NCI-H2081 (cell line): Measurements from ENCODE around the gene SLX4IP.

ENCODE experiments used
- DNase-seq, 2 experiments: peaks; one replicate each; lab custom pipeline; 2025; lab: John Stamatoyannopoulos, UW

The SLX4IP gene

DNA sequence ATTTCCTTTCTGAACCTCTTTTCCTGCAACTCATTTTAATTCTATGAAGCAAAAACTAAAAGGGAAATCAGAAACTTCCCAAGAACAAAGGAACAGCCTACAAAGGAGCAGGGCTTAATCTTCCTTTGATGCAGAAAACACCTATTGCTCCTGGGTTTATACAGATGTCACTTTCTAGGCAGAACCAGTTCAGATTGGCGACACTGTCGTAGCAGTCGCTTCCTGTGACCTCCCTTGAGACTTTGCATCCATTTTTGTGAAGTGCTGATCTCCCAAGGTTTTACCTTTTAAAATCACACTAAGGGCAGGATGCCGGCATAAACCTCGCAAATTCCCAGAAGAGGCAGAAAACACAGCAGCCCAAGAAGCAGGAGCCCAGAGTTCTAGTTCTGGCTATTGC, 198.6 kb downstream of the SLX4IP start:
- no peak for DNase-seq

DNA sequence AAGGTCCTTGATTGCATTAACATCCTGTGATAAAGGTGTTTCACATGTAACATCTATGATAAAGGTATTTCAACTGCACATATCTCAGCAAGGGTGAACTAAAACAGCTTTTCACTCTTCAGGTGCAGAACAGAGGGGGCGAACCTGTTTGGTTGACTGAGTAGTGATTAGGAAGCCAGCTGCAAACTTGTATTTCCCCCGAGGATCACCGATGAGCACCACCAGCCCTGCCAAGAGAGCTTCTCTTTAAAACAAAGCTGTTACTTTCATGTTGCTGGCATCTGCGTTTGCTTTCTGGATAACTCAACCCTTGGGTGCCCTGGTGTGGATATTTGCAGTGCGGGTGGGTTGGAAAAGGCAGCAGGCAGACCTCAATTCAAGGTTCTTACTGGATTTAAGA, 199.1 kb downstream of the SLX4IP start:
- no peak for DNase-seq

DNA sequence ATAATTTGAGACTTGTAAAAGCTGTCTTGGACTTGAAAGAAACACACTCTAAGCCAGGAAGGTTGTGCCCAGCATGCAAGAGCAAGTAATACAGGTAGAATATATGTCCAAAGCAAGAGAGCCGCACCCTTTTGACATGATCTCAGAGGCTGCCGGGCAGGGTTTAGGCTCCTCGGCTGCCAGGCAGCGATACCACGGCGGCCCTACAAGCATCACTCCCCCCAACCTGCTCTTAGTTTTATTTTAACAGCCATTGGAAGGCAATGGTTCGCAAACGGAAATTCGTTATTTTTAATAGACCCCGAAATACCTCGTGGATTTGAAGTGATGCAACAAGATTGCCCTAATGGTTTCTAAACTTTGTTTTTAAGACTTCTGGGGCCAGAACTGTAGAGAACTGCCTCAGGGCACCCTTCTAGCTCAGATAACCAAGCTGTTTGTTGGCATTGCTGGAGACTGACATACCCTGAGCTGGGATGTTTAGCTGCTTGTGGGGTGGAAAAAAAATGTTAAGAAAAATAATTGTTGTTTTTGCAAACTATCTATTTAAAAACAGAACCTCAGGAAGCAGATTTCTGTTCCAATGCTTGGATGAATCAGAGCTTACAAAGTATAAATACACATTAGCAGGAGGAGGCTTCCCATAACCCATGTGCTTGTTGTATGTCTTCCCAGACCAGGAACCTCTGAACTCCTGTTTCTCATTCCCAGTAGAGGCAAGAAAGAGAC, 199.7 kb downstream of the SLX4IP start:
- no peak for DNase-seq

DNA sequence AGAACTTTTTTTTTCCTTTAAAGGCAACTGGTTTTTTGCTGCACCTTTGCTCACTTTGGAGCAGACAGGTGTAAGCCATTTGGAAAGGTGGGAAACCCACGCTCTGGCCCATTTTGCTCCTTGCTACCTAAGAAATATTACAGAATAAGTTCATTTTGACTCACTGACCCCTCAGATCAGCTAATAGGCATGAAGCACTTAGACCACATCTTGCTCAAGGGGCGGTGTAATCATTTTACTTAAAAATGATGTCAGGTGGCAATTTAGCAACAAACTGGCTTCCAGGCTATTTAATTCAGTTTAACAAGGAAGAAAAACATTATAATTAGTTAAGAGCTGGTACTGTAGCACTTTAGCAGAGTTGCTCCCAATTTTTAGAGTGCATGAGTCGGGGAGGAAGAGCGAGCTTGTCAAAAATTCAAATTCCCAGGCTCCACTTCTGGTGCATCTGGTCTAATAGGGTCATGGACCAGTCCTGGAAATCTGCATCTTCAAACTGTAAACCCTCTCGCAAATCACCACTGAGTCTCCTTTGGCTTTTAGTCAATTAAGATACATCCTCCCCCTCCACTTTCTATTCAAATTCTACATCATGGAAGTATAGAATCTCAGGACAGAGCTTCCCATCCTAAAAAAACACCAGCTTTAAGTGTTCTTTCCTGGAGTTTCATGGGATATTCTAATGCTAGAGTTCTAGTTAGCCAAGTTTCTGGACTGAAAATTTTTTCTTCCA, 200.5 kb downstream of the SLX4IP start:
- no peak for DNase-seq

DNA sequence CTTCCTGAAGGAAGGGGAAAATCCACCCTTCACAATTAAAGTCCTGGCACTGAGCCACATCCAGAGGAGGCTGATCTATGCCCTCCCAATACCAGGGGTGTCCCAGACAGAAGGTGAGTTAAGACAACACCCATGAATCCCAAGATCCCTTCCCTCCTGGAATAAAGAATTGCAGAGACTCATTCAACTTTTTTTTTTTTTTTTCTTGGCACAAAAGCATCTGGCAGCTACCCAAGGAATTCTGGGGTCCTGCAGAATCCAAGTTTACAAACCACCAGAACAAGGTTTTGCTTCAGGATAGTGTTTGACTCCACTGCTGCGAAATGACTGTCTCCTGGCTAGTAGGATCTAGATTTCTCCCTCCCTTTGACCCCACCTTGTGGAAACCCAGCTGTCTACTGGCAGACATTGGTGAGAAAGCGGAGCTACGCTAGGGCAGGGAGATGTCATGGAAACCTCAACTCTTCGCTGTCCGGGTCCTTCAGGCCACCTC, 201.3 kb downstream of the SLX4IP start:
- DNase-seq = no peak

DNA sequence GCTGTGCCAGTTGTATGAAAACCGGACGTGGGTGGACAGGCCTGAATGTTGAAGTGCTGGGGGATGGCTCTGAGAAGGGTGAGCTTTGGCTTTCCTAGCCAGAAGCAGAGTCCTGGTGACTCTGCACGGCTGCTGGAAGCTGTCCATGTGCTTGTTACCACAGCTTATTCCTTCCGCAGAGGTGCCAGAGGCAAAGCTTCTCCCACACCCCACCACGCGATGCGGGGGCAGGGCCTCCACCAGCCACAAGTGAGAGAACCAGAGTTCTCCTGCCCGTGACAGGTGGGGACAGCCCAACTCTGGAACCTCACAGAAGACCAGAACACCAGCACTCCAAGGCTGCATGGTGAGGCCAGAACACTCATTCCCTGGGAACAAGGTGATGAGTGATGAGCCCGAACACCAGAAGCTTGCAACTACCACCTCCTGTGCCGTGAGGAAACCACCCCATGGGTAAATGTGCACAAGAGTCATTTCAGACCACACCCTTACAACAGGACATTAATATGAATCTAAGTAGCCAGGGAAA, 202.0 kb downstream of the SLX4IP start:
- no peak for DNase-seq

DNA sequence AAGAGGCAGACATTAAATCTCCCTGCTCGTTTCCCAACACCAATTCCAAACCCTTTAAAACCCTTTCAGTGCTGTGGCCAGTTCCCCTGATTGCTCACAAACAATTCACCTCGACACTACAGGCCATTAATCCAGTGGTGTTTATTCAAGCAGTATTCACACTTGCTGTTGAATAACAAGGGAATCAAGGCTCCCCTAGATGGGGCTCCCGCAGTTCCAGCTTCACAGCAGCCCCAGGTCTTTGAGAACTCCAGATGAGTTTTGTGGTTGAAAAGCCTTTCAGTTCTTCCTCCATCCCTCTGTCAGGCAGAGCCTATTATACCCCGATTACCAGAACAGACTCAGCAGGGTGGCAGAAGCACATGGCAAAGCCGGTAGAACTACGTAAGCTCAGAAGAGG, 202.5 kb downstream of the SLX4IP start:
- DNase-seq = no peak

DNA sequence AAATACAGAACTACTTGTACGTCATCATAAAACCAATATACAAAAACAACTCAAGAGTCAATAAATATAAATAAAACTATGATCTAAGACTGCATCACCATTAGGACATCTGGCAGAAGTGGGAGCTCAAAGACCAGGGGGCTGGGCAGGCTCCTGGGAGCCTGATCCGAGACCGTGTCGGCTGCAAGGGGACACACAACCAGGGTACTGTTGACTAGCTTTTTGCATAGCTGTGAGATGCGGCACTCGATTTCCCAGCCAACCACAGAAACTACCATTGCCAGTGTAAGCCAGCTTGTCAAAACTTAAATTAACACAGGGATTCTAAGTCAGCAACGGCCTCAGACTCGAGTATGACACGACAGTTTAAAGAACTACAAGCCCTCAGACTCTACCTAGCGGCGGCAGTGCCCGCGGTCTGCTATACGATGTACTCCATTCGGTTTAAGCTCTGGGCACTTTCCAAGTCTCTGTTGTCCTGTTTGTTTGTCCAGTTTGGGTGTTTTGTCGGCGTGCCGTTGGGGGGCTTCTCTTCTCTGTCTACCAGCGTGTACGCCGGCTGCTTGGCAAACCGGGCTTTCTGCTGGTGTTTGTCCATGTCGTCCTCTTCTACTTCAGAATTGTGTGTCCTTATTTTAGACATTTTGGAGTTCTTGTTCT, 204.1 kb downstream of the SLX4IP start:
- DNase-seq = no peak

DNA sequence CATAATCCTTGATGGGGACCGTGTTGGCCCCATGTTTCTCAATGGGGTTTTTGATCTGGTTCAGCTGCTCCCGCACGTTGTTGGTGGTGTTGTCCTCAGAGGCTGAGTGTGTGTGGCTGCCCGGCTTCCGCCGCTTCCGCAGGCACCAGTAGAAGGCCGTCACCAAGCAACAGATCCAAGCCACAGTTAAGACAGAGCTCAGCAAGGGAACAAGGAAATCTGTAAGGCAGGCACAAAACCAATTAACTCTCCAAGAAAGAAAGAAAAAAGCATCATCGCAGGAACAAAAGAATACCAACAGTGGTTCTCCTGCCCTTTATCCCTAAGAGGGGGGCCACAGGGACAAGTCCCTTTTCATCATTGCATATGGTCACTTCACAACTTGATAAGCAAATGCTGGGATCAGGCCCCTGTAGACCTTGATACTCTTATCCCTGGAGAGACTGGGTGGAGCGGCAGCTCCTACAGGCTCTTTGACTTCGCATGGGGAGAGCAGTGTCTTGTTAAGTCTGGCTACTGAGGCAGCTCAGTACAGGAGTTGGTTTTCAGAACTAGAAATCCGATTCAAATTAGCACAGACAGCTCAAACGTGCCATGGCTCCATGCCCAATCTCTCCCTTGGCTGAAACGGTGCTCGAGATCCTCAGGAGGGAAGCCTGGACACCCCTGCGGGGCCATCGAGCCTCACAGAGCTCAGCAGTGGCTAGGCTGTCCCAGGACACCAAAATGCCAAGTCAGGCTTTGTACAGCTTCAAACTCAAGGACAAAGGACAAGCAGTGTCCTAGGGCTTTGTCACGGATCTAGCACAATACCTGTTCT, 204.8 kb downstream of the SLX4IP start:
- DNase-seq = no peak

DNA sequence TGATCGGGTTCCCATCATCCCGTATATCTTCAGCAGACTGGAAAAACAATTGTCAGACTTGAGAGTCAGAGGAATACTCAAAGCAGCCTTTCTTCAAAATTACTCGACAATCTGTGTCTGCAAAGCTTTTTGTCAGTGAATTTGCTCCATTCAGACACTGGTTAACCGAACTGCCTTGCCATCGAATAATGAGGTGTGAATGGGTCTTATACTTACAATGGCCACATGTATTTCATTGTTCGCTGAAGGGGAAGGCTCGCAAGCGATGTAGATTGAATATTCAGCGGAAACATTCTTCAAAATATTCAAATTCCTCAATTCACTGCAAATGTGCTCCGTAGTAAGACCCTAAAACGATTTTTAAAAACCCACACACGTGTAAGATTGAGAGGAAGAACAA, 205.8 kb downstream of the SLX4IP start:
- DNase-seq = no peak

DNA sequence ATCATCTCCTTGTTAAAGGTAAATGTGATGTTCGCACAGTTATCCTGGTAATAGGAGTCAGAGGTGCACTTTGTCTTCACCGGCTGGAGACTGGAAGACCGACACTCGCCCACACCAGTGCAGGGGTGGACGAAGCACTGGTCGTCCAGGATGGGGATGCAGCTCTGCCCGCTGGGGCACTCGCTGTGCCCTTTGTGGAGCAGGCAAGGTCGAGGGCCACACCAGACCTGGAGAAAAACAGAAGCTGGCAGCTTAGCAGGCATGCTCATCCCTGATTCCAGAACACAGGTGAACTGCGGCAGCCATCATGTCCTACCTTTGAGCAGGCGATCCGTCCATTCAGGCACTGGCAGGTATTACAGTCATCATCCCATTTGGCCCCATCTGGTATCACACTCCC, 206.4 kb downstream of the SLX4IP start:
- no peak for DNase-seq

DNA sequence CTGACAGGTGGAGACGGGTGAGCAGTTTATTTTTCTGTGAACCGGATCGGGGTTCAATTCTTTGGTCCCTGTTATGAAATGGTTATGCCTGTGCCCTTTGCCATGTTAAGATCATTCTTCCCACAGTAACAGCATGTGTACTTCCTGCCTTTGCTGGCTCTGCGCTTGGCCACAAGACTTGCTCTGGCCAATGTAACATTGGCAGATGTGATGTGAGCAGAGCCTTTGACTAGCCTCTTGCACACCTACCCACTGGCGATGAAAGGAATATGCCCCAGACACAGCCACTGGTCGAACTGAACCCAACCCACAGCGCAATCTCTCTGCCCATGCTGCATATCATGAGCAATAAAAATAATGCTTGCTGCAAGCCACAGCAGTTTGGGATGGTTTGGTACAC, 206.8 kb downstream of the SLX4IP start:
- DNase-seq = no peak

DNA sequence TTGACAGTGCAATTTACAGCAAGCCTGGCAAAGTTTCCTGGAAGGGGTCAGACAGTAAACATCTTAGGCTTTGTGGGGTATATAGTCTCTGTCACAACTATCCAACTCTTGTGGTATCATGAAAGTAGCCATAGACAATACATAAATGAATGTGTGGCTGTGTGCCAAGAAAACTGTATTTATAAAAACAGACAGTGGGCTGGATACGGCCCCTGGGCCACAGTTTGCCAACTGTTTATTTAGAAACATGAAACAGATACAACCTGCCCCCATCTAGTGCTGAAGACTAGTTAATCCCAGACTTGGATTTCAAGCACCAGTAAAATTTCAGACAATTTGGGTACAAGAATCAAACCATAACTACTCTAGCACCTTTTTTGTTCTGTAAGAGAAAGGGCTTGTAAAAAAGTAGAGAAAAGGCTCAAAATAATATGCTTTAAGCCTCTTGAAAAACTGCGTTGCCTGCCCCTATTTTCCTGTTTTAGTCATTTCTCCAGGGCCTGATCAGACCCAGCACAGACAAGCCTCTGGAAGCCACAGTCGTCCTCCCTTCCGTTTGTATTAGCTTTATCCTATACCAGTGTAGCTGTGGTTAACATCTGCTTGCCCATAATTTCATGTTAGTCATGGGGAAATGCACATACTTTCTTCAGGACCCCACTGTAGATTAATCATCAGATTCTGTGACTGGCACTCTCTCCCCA, 207.9 kb downstream of the SLX4IP start:
- no peak for DNase-seq

DNA sequence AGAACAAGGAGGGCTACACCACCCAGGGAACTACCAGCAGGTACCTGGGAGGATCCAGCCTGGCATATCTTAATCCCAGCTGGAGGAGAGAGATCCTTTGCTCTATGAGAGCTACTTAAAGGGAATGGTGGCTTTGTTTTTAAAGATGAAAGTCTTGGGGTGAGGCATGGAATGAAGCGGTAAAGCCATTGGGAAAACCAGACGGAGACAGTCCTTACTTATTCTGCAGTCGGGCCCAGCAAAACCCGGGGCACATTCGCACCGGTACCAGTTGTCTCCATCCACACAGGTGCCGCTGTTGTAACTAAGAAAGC, 208.4 kb downstream of the SLX4IP start:
- DNase-seq = no peak

DNA sequence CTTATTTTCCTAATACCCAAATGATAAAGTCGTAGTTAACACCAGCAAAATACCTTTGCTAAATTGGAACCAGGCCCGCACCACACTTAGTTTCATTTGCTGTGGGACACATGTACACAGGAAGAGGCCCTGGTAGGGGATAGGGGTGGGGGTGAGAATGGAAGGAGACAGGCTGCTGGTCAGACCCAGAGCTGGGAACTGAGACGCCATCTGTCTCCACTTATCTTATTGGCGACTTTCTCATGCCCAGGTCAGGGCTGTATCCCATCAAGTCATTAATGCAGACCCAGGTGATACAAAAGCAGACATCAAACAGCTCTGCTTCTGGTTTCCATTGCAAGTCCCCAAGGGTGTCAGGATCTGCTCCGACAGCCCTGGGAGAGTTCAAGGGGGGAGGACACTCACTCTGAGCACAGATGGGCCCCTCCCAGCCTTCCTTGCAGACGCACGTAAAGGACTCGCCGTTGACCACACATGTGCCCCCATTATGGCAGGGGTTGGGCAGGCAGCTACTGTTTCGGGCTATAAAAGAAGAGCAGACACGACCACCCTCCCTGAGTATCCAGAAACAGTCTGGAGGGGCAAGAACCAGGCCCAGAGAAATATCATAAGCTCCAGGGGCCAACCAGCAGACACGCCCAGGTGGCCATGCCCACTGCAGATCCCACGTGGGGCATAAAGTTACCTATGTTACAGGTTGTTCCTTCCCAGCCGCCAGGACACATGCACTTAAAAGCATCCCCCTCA, 209.5 kb downstream of the SLX4IP start:
- DNase-seq = no peak

DNA sequence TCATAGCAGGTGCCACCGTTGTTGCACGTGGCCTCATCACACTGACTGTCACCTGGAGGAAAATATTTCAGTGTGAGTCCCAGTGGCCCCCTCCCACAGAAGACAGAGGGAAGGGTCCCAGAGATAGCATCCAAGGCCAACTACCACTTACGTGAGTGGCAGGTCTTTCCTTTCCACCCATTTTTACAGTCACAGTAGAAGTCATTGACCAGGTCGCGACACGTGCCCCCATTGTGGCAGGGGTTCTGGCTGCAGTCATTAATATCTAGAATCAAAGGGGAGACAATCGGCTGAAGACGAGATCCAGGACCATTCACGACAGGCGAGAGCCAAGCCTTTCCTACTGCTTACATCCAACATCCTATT, 210.1 kb downstream of the SLX4IP start:
- no peak for DNase-seq

DNA sequence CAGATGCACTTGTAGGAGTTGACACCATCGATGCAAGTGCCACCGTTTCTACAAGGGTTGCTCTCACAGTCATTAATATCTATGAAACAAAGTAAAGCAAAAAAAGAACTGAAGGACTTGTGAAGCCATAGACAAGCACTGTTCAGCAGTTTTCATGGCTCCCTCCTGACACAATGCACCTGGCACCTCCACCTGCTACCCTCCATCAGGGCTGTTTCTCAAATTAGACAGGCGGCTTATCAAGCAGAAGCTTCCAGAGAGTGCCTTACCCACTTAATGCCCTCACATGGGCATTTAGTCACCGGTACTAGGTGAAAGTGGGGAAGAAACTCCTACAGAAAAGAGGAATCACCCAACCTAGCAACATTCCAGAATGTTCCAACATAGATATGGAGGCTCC, 210.9 kb downstream of the SLX4IP start:
- DNase-seq = no peak

DNA sequence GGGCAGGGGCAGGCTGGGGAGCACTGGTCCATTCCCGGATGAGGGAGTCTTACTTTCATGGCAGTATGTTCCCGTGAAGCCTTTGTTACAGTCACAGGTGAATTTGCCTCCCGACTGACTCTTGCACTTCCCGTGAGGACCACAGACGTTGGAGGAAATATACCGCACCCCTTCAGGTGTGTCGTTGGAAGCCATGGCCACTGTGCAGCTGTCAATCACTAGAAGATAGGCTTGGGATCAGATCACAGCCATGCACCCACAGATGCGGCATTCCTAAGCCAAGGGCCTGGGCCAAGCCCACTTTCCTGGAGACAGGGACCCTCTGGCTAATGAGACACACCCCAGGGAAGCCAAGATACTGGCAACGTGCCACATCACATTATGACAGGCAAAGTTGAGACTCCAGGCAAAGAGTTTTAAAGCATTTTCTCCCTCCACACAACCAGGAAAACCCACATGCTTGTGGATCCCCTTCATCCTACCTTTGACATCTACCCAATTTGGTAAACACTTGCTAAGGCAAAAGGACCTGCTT, 211.8 kb downstream of the SLX4IP start:
- DNase-seq = no peak

DNA sequence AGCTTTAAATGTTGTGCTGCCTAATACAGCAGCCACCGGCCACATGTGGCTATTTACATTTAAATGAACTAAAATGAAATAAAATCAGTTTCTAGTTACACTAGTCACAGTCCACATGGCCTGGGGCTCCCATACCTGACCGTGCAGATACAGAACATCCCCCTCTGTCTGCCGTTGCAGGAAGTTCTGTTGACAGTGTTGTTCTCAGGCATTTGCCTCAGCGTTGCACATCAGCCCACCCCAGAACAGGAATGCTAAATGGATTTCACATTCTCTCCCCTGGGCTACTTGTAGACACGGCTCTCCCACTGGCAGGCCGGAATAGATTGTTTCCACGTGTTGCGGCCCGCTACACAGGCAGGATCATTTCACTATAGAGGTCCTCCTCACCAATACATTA, 212.4 kb downstream of the SLX4IP start:
- DNase-seq = no peak

DNA sequence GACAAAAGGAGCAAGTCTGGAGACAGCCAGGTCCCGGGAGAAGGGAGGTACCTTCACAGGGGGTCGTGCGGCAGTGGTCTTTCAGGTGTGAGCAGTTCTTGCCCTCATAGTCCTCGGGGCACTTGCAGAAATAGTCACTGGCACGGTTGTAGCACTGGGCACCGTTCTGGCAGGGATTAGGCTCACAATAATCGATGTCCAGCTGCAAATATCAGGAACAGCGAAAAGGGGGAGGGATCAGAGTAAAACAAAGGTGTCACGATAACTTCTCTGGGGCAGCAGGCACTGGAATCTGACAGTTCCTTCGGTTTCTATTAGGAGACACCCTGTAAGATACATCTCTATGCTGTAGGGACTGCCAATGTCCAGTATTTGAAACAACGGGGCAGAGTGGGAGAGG, 212.8 kb downstream of the SLX4IP start:
- DNase-seq = no peak

DNA sequence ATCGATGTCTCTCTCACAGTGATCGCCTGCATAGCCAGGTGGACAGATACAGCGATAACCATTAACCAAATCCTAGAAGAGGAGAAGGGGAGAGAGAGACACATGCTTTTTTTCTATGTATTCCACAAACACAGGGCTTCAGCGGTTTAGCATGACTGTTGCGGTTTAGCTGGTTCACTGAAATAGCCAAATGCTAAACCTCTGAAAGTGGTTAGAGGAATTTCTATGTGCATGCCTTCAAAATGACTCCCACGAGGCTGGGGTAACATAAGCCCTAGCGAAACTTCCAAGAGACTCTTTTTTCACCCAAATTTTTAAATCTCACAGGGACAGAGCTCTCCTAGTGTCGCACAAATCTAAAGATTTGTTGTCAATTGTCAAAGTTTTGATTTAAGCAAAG, 213.5 kb downstream of the SLX4IP start:
- DNase-seq = no peak
